Muscle of leg (tissue), 16 donors: ENCODE results near the gene GOLGA8G. TPM values are rescaled to one million over a fixed set of nuclear protein-coding genes. Genes with fewer than 3 reads are reported as not detected.
"Not testable (repeated sequence)": the region's sequence is repeated elsewhere in the genome, so short reads cannot be mapped to it uniquely, and the experiment has no call there.

ENCODE experiments used
- DNase-seq: peaks from one replicate; pipeline ENCODE4 v3.0.0; 2013
- H3K27ac ChIP-seq: one replicate; pipeline ENCODE4 v1.5.1; 2013; ENCODE audit warnings: mild to moderate bottlenecking, low read length, control low read depth
- H3K27me3 ChIP-seq: one replicate; pipeline ENCODE4 v1.6.1; 2013; ENCODE audit warnings: low read length; ENCODE audit not compliant: control insufficient read depth, insufficient read depth
- H3K36me3 ChIP-seq: one replicate; pipeline ENCODE4 v1.6.1; 2013; ENCODE audit warnings: low read length; ENCODE audit not compliant: control insufficient read depth, insufficient read depth
- H3K4me1 ChIP-seq: one replicate; pipeline ENCODE4 v1.6.1; 2013; ENCODE audit warnings: low read length; ENCODE audit not compliant: control insufficient read depth, insufficient read depth
- H3K4me3 ChIP-seq: one replicate; pipeline ENCODE4 v1.5.1; 2013; ENCODE audit warnings: low read length, control low read depth
- H3K9me3 ChIP-seq: replicated peaks from 2 replicates; pipeline ENCODE4 v1.6.1; 2013; ENCODE audit warnings: low read depth, low read length; ENCODE audit not compliant: control insufficient read depth
- WGBS: methylation state at CpG from one replicate; pipeline ENCODE4 v1.1.5; 2013; ENCODE audit warnings: missing lambda C conversion rate; ENCODE audit not compliant: insufficient coverage; 5-methylcytosine and 5-hydroxymethylcytosine counted together
- long read RNA-seq, 11 donors: transcript quantifications; one replicate each; lab custom pipeline, GENCODE V29; 2026
- polyA plus RNA-seq, 8 donors: library from polyadenylated mRNA; unstranded; fragments of 120-200 nt; gene quantifications; one replicate each; pipeline versions ENCODE4 v1.2.1 to v1.2.3, GENCODE V29; 2013; ENCODE audit warnings: inconsistent platforms in 1 of 8, low replicate concordance in 1 of 8; ENCODE audit not compliant: insufficient read length in 8 of 8, insufficient read depth in 1 of 8
- total RNA-seq: library from RNA; stranded (reverse); fragments of 120-200 nt; gene quantifications from one replicate; pipeline ENCODE4 v1.2.4, GENCODE V29; 2013

Gene GOLGA8G, protein sequence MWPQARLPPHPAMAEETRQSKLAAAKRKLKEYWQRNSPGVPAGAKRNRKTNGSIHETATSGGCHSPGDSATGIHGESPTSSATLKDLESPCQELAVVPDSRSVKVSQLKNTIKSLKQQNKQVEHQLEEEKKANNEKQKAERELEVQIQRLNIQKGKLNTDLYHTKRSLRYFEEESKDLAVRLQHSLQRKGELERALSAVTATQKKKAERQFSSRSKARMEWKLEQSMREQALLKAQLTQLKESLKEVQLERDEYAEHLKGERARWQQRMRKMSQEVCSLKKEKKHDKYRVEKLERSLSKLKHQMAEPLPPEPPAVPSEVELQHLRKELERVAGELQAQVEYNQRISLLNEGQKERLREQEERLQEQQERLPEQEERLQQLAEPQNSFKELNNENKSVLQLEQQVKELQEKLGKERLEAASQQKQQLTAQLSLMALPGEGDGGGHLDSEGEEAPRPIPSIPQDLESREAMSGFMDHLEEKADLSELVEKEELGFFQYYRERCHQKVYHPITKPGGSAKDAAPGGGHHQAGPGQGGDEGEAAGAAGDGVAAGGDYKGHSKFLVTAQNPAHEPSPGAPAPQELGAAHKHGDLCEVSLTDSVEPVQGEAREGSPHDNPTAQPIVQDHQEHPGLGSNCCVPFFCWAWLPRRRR
- total RNA-seq (not detected), polyA plus RNA-seq (under 1 TPM in 4 of 8 donors, not detected in 4; 0.03 to 0.35 (median 0.05) TPM)
- long read RNA-seq, donor 1: 0 reads
- long read RNA-seq, donor 2: 0 reads
- long read RNA-seq, donor 3: 0 reads
- long read RNA-seq, donor 4: 0 reads
- long read RNA-seq, donor 5: 0 reads
- long read RNA-seq, donor 6: 0 reads
- long read RNA-seq, donor 7: 0 reads
- long read RNA-seq, donor 8: 0 reads
- long read RNA-seq, donor 9: 0 reads
- long read RNA-seq, donor 10: 0 reads
- long read RNA-seq, donor 11: 0 reads

DNA sequence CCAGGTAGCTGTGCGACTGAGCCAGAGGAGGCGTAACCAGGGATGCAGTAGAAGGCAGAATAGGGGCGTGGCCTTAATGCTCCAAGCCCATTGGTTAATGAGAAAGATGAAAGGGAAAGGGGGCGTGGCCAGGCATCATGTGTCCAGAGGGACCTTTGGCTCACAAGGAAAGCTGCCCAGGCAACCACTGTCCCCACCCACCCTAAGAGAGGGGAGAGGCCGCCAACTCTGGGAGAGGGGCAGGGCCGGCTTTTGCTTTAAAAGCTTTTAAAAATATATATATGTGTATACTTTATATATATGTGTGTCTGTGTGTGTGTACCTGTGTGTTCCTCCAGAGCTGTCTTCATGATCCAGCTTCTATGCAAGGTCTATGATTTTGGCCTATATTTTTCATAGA is at the start of gene GOLGA8G:
GOLGA8G (minus strand) TSS at position 18 of the 400 bp plus-strand sequence. CDS start 62 bp downstream, outside the sequence.
- H3K4me3 ChIP-seq, DNase-seq, H3K27me3 ChIP-seq, H3K36me3 ChIP-seq, H3K9me3 ChIP-seq, H3K27ac ChIP-seq, H3K4me1 ChIP-seq: not testable (repeated sequence)
- WGBS: no CpG with 5 or more reads among the region's 6 CpGs

DNA sequence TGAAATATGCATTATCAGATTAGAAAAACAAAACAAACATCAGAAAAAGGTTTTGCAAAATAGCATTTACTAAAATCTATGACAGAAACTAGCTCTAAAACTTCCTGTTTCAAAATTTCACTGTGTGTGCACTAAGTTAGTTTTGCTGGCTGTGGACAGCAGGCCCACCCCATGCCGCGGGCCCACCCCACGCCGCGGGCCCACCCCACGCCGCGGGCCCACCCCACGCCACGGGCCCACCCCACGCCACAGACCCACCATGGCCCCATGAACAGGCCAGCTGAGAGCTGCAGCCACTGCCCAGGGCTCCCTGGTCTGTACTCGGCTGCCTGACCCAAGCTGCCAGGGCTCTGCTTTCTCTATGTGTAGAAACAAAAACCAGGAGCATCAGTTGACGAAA is 40.6 kb upstream of the GOLGA8G start:
- not testable (repeated sequence) for H3K36me3 ChIP-seq, DNase-seq, H3K9me3 ChIP-seq, H3K27me3 ChIP-seq, H3K4me1 ChIP-seq, H3K27ac ChIP-seq, H3K4me3 ChIP-seq
- WGBS: no CpG with 5 or more reads among the region's 13 CpGs

DNA sequence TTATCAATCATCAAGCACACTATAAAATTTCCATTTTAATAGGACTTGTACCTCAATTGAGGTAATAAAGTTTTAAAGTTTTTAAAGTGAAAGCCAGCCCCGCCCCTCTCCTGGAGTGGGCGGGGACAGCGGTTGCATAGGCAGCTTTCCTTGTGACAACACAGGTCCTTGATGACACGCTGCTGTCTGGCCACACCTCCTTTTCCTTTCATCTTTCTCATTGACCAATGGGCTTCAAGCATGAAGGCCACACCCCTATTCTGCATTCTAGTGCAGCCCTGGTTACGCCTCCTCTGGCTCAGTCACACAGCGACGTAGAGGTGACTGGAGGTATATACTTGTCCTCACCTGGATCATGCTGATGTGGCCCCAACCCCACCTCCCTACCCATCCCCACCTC is 20.5 kb upstream of the GOLGA8G start, which contains the start of gene GOLGA6L25:
GOLGA6L25 (plus strand) TSS at position 301 of the 400 bp plus-strand sequence; CDS start at position 362, 61 bp downstream.
- no CpG with 5 or more reads among the region's 7 CpGs for WGBS
- not testable (repeated sequence) for H3K4me1 ChIP-seq, H3K9me3 ChIP-seq, H3K4me3 ChIP-seq, DNase-seq, H3K36me3 ChIP-seq, H3K27ac ChIP-seq, H3K27me3 ChIP-seq

DNA sequence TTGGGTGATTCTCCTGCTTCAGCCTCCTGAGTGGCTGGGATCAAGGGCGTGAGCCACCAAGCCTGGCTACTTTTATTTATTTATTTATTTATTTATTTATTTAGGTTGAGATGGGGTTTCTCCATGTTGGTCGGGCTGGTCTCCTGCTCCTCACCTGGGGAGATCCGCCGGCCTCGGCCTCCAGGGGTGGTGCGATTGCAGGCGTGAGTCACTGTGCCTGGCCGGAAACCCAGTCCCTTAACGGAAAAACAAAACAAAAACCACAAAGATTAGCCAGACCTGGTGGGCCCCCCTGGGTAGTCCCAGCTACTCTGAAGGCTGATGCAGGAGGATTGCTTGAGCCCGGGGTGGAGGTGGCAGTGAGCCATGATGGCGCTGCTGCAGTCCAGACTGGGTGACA is 17.6 kb downstream of the GOLGA8G start:
- H3K9me3 ChIP-seq, H3K4me1 ChIP-seq, H3K4me3 ChIP-seq, H3K27me3 ChIP-seq, DNase-seq, H3K27ac ChIP-seq, H3K36me3 ChIP-seq: not testable (repeated sequence)
- WGBS: no CpG with 5 or more reads among the region's 11 CpGs

DNA sequence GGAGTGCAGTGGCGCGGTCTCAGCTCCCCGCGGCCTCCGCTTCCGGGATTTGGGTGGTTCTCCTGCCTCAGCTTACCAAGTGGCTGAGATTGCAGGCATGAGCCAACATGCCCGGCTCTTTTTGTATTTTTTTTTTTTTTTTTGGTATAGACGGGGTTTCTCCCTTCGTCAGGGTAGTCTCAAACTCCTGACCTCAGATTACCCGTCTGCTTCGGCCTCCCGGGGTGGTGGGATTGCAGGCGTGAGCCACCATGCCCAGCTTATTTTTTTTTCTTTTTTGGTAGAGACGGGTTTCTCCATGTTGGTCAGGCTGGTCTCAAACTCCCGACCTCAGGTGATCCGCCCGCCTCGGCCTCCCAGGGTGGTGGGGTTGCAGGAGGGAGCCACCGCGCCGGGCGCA is 18.6 kb downstream of the GOLGA8G start:
- H3K9me3 ChIP-seq, DNase-seq, H3K27ac ChIP-seq, H3K36me3 ChIP-seq, H3K4me3 ChIP-seq, H3K4me1 ChIP-seq, H3K27me3 ChIP-seq: not testable (repeated sequence)
- no CpG with 5 or more reads among the region's 22 CpGs for WGBS

DNA sequence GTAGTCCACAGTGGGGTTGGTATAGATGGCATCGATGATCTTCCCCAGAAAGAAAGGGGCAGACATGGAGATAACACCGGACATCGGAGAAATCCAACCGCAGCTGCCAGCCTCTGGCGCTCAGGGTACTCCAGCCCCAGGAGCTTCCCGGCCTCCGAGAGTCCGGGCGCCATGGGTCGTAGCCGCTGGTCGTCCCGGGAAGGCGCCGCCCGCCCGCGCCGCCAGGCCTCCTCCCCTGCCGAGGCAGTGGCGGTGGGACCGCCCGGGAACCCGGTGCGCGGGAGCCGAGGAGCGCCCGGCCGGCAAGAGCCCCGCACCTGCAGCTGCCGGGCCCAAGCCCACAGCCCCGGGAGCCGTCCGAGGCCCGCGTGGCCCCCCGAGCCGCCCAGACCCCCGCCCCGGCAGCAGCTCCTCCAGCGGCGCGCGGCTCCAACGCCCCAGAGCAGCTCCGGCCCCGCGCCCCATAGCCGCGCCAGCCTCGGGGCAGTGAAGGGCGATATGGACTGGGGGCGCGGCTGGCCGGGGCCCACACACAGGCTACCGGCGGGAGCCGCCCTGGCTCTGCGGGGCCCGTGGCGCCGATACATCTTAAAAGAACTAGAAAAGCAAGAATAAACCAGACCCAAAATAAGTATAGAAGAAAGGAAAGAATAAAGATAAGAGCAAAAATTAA is 24.4 kb downstream of the GOLGA8G start:
- not testable (repeated sequence) for H3K4me3 ChIP-seq, H3K27me3 ChIP-seq, DNase-seq, H3K36me3 ChIP-seq, H3K4me1 ChIP-seq, H3K27ac ChIP-seq, H3K9me3 ChIP-seq
- no CpG with 5 or more reads among the region's 63 CpGs for WGBS

DNA sequence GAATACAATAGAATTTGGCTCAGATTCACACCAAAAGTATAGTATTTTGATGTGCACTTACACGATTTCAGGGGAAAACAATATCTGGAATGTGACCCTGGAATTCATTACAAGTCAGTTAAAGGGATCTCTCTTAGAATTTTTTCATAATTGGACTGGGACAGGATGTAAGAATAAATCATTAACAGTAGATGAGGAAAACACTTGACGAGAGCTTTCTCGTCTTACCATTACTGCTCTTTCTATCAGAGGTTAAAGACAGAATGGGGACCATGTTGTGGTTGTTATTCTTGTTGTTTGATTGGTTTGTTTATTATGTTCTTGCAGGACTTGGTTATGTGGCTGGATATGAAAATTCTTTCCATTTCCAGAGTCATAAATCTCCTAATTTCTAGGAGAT is 51.4 kb downstream of the GOLGA8G start:
- H3K36me3 ChIP-seq, H3K4me3 ChIP-seq, H3K27ac ChIP-seq, H3K9me3 ChIP-seq, DNase-seq, H3K27me3 ChIP-seq, H3K4me1 ChIP-seq: not testable (repeated sequence)
- no CpG with 5 or more reads among the region's 3 CpGs for WGBS

Other genes with a start within 250 kb of the GOLGA8G start
- gene HERC2, start 210.8 kb downstream of the GOLGA8G start, total RNA-seq: 36.4 TPM
- 10 to 100 TPM; 31.8 to 40.5 (median 36.1) TPM for gene HERC2, start 210.8 kb downstream of the GOLGA8G start, polyA plus RNA-seq
- gene GOLGA6L24, start 174.9 kb downstream of the GOLGA8G start, total RNA-seq: not detected
- under 1 TPM in 5 of 8 donors, not detected in 3; 0.04 to 0.11 (median 0.09) TPM for gene GOLGA6L24, start 174.9 kb downstream of the GOLGA8G start, polyA plus RNA-seq
- not detected for gene GOLGA8F, start 154.3 kb downstream of the GOLGA8G start, total RNA-seq
- under 1 TPM in 1 of 8 donors, not detected in 7; 0.02 TPM for gene GOLGA8F, start 154.3 kb downstream of the GOLGA8G start, polyA plus RNA-seq
- gene GOLGA6L25, start 20.6 kb upstream of the GOLGA8G start, total RNA-seq: not detected
- gene GOLGA6L25, start 20.6 kb upstream of the GOLGA8G start, polyA plus RNA-seq: not detected
- 0.53 TPM for gene GOLGA8M, start 179.4 kb upstream of the GOLGA8G start, total RNA-seq
- 1 to 10 TPM in 6 of 8 donors, under 1 TPM in 2; 0.88 to 2.7 (median 1.3) TPM for gene GOLGA8M, start 179.4 kb upstream of the GOLGA8G start, polyA plus RNA-seq